ENCODE measurements around the gene MAL.
"Not testable (repeated sequence)": the region's sequence is repeated elsewhere in the genome, so short reads cannot be mapped to it uniquely, and the experiment has no call there.

Gene MAL

DNA sequence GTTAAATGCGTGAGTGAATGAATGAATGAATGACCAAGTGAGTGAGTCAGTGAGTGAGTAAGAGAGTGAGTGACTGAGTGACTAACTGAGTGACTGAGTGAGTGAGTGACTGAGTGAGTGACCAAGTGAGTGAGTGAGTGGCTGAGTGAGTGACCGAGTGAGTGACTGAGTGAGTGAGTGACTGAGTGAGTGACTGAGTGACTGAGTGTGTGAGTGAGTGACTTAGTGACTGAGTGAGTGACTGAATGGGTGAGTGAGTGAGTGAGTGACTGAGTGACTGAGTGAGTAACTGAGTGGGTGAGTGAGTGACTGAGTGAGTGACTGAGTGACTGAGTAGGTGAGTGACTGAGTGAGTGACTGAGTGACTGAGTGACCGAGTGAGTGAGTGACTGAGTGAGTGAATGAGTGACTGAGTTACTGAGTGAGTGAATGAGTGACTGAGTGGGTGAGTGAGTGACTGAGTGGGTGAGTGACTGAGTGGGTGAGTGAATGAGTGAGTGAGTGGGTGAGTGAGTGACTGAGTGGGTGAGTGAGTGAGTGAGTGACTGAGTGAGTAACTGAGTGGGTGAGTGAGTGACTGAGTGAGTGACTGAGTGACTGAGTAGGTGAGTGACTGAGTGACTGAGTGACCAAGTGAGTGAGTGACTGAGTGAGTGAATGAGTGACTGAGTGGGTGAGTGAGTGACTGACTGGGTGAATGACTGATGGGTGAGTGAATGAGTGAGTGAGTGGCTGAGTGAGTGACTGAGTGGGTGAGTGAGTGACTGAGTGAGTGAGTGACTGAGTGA, 11.3 kb downstream of the MAL start:
- no peak for DNase-seq

DNA sequence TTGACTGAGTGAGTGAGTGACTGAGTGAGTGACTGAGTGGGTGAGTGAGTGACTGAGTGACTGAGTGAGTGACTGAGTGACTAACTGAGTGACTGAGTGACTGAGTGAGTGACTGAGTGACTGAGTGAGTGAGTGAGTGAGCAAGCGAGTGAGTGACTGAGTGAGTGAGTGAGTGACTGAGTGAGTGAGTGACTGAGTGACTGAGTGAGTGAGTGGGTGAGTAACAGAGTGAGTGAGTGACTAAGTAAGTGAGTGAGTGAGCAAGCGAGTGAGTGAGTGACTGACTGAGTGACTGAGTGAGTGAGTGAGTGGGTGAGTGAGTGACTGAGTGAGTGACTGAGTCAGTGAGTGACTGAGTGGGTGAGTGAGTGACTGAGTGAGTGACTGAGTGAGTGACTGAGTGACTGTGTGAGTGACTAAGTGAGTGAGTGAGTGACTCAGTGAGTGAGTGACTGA, 11.9 kb downstream of the MAL start:
- no peak for DNase-seq

DNA sequence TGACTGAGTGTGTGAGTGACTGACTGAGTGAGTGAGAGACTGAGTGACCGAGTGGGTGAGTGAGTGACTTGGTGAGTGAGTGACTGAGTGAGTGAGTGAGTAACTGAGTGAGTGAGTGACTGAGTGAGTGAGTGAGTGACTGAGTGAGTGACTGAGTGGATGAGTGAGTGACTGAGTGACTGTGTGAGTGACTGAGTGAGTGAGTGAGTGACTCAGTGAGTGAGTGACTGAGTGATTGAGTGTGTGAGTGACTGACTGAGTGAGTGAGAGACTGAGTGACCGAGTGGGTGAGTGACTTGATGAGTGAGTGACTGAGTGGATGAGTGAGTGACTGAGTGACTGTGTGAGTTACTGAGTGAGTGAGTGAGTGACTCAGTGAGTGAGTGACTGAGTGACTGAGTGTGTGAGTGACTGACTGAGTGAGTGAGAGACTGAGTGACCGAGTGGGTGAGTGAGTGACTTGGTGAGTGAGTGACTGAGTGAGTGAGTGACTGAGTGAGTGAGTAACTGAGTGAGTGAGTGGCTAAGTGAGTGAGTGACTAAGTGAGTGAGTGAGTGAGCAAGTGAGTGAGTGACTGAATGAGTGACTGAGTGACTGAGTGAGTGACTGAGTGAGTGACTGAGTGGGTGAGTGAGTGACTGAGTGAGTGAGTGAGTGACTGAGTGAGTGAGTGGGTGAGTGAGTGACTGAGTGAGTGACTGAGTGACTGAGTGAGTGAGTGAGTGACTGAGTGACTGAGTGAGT, 12.5 kb downstream of the MAL start:
- DNase-seq: not testable (repeated sequence)

DNA sequence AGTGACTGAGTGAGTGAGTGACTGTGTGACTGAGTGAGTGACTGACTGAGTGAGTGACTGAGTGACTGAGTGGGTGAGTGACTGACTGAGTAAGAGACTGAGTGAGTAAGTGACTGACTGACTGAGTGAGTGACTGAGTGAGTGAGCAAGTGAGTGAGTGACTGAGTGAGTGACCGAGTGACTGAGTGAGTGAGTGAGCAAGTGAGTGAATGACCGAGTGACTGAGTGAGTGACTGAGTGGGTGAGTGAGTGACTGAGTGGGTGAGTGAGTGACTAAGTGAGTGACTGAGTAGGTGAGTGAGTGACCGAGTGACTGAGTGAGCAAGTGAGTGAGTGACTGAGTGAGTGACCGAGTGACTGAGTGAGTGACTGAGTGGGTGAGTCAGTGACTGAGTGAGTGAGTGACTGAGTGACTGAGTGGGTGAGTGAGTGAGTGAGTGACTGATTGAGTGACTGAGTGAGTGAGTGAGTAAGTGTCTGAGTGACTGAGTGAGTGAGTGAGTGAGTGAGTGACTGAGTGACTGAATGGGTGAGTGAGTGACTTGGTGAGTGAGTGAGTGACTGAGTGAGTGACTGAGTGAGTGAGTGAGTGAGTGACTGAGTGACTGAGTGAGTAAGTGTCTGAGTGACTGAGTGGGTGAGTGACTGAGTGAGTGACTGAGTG, 13.3 kb downstream of the MAL start:
- DNase-seq: no peak

DNA sequence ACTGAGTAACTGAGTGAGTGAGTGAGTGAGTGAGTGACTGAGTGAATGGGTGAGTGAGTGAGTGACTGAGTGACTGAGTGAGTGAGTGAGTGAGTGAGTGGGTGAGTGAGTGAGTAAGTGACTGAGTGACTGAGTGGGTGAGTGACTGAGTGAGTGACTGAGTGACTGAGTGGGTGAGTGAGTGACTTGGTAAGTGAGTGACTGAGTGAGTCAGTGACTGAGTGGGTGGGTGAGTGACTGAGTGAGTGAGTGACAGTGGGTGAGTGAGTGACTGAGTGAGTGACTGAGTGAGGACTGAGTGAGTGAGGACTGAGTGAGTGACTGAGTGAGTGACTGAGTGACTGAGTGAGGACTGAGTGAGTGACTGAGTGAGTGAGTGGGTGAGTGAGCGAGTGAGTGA, 13.9 kb downstream of the MAL start:
- no peak for DNase-seq

DNA sequence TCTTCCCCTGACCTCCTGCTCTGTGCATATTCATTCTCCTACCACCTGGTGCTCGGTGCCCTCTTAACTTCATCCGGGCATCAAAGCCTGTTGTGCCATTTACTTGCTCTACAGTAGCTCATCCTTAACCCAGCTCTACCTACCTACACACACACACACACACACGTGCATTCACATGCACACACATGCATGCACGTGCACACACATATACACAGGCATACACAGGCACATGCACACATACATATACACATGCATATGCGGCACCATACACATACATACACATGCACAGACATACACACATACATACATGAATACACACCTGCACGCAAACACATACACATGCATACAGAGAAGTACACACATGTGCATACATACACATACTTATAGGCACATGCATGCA, 14.5 kb downstream of the MAL start:
- DNase-seq: no peak

DNA sequence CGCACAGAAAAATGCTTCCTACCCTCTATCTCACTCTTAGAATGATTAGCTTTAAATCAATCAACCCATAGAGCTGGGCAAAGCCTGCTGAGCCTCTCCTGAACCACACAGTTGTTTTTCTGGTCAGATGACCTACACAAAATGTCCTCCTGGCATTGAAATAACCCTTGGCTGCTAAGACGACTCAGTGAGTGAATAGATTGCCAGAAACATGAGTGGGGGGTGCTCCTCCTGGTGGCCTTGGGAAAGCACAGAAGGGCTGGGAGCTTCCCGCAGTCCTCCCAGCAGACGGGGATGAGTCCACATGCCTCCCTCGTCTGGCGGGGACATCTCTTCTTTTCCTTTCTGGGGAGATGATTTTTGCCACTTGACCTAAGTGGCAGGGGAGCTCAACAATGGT, 14.9 kb downstream of the MAL start:
- DNase-seq: no peak

DNA sequence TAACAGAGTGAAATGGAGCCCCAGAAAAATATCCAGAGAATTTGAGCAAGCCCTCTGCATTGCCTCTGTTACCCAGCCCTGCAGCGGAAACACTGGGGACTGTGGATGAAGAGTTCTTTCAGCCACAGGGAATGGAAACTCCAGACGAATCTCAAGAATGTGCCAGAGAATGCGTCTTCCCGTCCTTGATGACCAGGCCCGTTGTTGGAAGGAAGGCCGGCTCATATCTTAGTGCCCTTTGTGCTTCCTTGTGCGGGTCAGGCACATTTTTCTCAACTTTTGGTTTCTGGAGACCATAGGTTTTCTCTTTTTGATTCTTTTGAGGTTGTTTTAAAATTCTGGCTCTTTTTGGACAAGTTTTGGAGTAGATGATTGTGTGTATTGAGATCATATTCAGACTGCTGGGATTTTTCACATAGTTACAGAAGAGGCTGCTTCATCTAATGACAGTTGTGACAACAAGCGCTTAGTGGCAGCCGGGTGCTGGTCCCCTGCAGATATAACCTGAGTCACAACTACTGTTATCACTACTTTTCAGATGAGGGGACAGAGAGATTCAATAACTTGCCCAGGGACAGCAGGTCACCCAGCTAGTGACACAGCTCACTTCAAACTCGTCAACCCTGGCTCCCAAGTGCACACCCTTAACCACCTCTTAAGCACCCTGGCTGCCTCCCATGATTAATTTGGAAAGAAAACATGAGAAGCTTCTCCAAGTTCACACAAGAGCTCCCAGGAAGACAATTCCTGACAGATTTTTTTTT, 15.7 kb downstream of the MAL start:
- no peak for DNase-seq

DNA sequence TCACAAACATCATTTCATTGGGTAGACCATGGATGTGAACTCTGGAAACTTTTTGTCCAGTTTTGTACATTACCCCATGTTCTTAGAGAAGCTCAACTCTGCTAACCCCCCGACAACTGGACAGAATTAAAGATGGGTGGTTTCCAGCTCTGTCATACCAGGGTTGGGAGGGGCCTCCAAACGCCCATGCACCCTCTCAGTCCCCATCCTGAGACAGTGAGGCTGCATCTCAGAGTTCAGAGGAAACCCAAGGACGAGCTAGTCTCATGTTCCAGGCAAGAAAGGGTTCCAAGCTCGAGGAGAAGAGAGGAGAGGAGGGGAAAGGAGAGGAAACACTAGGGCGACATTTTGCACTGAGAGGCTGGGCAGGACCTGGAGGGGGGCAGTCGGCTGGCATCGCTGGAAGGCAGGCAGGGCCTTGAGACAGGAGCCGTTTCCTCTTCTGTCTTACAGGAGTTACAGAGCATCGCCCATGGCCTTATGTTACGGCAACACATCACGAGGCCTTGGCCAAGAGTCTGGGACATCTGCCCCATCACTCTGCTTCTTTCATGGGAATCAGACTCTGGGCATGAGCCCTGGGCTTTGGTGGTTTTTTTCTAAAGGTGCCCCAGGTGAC, 16.4 kb downstream of the MAL start:
- DNase-seq: no peak

DNA sequence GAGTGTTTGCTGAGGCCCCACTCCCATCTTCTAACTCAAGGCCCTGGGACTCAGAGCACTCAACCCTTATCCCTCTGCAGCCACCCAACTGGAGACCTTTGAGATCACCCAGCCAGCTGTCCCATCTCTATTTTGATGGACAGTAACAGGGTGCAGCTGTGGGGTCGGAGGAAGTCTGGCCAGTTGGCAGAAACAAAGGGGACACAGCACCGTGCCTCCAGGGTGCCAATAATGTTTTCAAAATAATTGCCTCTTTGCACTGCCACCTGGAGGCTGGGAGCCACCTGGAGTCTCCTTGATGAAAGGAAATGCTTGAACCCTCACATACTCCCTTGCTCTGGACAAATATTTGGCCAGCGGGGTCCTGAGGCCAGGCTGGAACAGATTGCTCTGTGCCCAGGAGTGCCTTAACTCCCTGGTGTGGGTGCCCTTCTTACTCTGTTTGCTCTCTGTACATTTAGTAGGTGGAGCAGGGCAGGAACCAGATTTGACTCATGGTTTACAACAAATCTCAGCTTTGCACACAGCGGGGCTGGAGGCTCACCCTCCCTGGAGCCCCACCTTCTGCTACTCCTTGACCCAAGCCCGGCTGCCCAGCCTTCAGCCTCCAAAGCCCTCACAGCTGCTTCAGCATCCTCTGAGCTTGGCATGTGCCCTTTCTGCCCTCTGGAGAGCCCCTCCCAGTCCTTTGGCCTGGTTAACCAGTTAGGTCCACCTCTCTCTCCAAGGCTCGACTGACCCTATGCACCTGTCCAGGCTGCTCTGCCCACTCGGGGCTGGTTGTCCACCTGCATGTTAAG, 17.2 kb downstream of the MAL start:
- DNase-seq: peak; percentile 21

DNA sequence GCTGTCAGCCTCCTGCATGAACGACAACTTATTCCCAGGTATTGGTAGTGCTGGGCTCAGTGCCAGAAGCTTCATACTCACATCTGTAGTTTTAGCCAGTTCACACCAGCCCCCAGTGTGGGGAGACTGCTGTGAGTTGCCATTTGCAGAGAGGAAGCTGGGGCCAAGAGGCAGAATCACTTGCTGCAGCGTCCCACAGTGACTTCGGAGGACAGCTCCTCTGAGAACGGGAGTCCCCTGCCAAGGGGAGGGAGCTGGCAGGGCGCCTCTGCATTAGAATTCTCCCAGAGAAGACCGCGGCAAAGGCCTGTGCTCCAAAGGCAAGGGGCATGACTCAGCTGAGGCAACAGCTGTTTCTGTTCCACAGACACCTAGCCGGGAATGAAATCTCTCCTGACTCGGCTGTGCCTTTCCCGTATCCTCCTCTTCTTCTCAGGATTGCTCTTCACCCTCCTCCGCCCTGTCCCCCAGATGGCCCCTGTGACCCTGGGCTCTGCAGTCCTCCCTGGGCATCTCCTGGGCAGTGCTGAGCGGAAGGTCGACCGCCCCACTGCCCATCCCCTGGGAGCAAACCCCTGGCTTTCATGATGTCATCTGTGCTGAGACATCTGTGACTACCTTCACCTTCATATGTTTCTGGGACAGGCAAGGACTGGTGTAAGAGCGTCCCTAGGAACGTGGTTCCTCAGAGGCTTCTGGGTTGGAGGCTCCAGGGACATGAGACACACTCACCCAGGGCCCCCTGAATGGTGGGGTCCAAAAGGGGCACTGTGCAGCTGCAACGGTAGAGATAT, 18.0 kb downstream of the MAL start:
- DNase-seq: peak; percentile 71

DNA sequence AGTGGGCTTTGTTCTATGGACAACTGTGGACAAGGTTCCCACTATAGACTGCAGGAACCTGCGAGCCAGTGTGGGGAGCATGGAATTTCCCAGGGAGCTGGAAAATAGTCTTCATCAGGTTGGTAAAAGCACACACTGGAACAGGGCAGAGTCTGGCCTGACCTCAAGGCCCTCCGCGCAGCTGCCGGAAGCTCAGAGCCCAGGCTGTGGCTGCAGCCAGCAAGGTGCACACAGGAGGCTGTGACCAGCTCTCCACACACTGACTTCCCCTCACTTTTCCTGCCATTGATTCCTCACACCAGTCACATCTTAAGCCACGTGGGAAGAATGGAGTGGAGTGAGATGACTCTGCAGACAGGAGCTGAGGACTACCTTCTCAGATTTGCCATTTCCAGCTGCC, 19.1 kb downstream of the MAL start:
- no peak for DNase-seq

DNA sequence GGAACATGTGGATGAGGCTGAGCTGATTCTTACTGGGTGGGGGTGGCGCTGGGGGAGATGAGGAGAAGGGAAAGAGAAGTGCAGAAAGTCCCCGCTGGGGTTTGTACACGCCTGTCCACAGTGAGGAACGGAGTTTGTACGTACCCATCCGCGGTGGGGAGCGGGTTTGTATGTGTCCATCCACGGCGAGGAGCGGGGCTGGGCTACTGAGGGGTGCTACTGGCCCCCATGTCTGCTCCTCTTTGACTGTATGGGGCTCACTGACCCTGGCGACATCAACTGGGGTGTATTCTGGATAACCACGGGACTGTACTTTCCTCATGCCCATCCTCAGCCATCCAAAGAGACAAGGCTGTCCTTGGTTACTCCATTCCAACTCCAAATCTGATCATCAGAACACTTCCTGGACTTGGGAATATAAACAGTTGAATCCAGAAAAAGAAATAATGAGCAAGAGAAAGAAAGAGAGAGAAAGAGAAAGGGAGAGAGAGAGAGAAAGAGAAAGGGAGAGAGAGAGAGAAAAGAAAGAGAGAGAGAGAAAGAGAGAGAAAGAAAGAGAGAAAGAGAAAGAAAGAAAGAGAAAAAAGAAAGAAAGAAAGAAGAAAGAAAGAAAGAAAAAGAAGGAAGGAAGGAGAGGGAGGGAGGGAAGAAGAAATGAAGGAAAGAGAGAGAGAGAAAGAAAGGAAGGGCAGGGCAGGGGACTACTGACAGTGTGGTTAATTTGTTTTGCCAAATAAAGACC, 21.0 kb downstream of the MAL start:
- no peak for DNase-seq

DNA sequence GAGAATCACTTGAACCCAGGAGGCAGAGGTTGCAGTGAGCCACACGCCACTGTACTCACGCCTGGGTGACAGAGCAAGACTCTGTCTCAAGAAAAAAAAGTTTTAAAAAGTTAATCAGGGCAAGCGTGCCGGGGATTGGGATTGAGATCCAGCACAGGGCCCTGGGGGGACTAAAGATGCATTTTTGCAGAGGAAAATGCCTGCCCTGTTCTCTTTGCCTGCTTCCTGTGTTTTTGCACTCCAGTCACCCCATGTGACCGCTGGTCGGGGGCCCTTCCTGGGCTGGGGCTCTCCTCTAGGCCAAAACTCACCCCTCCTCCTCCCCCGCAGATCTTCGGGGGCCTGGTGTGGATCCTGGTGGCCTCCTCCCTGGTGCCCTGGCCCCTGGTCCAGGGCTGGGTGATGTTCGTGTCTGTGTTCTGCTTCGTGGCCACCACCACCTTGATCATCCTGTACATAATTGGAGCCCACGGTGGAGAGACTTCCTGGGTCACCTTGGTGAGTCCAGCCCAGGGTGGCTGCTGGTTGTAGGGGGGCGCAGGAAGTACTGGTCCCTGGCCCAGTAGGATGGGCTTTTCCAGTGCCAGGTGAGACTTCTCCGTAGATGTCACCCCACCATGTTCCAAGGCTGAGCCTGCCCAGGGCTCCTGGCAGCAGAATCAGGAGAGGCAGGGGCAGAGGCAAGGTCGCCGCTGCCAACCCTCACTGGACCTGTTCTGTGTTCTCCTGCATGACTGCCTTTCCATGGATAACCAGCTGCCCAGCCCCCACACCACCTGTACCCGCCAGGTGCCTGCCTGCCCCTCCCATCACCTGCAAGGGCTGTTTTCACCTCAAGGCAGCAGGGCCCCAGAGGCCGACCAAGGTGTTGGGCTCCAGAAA, 22.4 kb downstream of the MAL start:
- peak; percentile 46 for DNase-seq

DNA sequence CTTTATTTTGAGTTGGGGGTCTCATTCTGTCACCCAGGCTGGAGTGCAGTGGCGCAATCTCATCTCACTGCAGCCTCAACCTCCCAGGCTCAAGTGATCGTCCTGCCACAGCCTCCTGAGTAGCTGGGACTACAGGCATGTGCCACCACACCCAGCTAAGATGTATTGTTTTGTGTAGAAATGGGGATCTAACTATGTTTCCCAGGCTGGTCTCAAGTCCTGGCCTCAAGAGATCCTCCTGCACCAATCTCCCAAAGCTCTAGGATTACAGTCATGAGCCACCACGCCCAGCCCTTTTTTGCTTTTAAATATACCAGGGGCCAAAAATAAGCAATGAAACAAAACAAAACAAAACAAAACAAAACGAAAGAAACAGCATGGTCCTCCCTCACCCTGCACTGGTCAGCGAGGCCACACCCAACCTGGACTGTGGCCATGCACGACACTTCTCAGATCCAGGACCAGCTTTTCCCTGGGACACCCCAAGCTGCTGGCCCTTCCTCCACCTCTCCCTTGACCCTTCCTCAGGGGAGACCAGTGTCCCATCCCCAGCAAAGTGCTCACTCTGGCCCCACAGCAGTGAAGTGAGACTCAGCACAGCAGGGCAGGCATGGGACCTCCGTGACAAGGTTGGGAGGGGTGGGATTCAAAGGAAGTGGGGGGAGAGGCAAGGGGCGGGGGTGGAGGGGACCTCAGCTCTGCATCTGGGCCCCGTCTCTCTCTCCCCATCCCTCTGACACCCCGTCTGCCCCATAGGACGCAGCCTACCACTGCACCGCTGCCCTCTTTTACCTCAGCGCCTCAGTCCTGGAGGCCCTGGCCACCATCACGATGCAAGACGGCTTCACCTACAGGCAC, 23.5 kb downstream of the MAL start:
- DNase-seq: no peak

DNA sequence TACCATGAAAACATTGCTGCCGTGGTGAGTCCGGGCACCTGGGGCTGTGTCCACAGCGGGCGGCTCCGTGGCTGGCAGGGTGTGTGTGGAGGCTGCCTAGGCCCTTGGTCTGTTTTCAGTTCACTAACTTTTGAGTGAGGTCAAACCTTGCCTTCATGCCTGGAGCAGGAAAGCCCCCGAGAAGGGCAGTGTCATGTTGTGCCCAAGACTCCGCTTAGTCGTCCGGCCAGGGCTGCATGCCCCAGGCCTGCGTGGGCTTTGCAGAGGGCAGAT, 24.1 kb downstream of the MAL start:
- DNase-seq: no peak

DNA sequence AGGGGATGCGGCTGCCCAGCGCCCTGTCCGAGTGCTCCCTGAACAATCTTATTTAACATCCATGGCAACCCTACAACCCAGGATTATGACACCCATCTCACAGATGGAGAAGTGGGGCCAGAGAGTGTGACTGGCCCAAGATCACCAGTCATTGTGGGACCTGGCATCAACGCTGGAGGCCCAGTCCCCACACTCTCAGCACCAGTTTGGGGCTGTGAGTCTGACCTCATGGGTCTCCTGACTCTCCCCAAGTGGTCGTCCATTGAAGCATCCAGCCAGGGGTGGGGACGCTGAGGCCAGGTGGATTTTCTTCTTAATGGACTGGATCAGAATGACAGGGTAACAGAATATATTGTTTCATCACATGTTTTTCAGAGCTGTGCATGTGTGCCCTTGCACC, 24.5 kb downstream of the MAL start:
- DNase-seq: no peak
